SHP77 treated with DMSO at 0.1 percent for 48 hours (cell line): ENCODE results near the gene OR5A2.
"Not testable (repeated sequence)": the region's sequence is repeated elsewhere in the genome, so short reads cannot be mapped to it uniquely, and the experiment has no call there.

Source experiments
- DNase-seq: peaks from one replicate; lab custom pipeline; 2025; lab: John Stamatoyannopoulos, UW

The OR5A2 gene

GRCh38 chr11:59380263-59381059 lies 45.8 kb downstream of the OR5A2 start:
- no peak for DNase-seq

DNA sequence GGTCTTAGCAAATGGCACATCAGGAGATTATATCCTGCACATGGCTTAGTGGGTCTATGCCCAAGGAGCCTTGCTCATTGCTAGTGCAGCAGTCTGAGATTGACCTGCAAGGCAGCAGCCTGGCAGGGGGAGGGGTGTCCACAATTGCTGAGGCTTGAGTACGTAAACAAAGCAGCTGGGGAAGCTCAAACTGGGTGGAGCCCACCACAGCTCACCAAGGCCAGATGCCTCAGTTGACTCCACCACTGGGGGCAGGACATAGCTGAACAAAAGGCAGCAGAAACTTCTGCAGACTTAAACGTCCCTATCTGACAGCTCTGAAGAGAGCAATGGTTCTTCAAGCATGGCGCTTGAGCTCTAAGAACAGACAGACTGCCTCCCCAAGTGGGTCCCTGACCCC lies 53.9 kb downstream of the OR5A2 start:
- not testable (repeated sequence) for DNase-seq

DNA sequence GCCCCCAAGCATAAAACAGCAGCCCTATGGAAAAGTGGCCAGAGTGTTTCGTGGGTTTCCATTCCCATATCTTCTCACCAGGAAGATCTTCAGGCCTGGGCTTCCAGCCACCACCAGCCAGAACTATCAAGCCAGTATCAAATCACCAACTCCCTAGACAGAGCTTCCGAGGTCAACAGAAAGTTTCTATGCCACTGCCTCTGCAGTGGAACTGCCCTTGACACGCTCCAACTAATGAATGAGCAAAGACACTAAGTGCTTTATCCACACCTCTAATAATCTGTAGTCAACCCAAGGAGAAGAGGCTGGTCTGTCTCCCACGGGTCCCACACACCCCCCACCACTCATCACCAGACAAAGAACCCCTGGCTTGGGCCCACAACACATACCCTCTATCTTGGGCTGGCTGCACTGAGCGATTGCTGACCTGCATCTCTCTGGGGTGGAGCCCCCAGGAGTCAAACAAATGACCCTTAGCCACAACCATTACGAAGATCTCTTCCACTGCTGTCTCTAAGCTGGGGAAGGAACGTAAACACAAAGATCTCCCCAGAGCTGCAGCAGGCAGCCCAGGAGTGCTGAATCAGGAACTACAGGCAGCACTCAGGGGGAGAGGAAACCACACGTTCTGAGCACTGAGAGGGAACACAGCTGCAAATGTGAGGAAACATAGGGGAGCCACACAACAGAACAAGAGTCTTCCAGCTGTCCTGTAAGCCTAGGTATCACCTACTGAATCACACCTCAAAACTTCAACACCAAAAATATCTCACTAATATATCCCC lies 57.8 kb downstream of the OR5A2 start:
- DNase-seq = no peak
